Bronchial epithelial cell (primary cell): ENCODE data around the gene HRG. TPM values are rescaled to one million over a fixed set of nuclear protein-coding genes. Genes with fewer than 3 reads are reported as not detected.
A peak's percentile ranks its signal among the peaks of the same experiment; 100 is the strongest.
"Not testable (repeated sequence)": the region's sequence is repeated elsewhere in the genome, so short reads cannot be mapped to it uniquely, and the experiment has no call there.

ENCODE experiments used
- DNase-seq: peaks from one replicate; pipeline ENCODE4 v3.0.0-alpha.2; 2010; ENCODE audit warnings: low read depth
- FAIRE-seq: peaks from 2 replicates; lab custom pipeline; 2011; peaks lifted over from hg19 to GRCh38; lab: Jason Lieb, UNC
- H3K27me3 ChIP-seq: 2 replicates; pipeline ENCODE4 v1.5.1; 2011; ENCODE audit warnings: low read length; ENCODE audit not compliant: control insufficient read depth, insufficient read depth
- H3K36me3 ChIP-seq: 2 replicates; pipeline ENCODE4 v1.5.1; 2011; ENCODE audit warnings: low read length; ENCODE audit not compliant: control insufficient read depth, insufficient read depth
- H3K4me3 ChIP-seq: 2 replicates; pipeline ENCODE4 v1.5.1; 2011; ENCODE audit warnings: mild to moderate bottlenecking, low read depth, low read length, control low read depth
- total RNA-seq: library from RNA; depleted of rRNA; stranded (reverse); fragments of >200 nt; gene quantifications from 2 replicates; pipeline ENCODE4 v1.2.1, GENCODE V29; 2014
- TF ChIP-seq, protein P1 (sequence below): IDR thresholded peaks from 2 replicates; pipeline ENCODE4 v1.5.1; 2011; ENCODE audit warnings: mild to moderate bottlenecking, moderate library complexity, low read length, control low read depth, inconsistent platforms; ENCODE audit not compliant: insufficient read depth, severe bottlenecking

HRG gene
- total RNA-seq, 1 donor from 2014 or later, result not detected

DNA sequence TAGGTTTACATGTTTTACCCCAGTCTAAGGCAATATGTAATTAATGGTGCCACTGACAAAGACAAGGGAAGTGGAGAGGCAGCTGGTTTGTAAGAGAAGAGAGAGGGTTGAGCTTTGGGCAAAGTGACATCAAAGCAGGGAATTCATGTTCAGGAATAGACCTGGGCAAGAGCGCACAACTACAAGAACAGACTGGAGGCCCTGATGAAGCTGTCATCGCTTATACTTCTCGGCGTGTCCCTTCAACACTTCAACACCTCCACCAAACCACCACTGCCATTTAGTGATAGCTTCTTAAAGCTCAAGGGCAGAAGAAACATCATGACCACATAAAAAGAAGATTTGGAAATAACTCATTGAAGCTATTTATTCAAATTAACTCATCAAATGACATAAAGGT, 31.7 kb downstream of the HRG start:
- no peak for FAIRE-seq
- TF ChIP-seq, protein P1, sequence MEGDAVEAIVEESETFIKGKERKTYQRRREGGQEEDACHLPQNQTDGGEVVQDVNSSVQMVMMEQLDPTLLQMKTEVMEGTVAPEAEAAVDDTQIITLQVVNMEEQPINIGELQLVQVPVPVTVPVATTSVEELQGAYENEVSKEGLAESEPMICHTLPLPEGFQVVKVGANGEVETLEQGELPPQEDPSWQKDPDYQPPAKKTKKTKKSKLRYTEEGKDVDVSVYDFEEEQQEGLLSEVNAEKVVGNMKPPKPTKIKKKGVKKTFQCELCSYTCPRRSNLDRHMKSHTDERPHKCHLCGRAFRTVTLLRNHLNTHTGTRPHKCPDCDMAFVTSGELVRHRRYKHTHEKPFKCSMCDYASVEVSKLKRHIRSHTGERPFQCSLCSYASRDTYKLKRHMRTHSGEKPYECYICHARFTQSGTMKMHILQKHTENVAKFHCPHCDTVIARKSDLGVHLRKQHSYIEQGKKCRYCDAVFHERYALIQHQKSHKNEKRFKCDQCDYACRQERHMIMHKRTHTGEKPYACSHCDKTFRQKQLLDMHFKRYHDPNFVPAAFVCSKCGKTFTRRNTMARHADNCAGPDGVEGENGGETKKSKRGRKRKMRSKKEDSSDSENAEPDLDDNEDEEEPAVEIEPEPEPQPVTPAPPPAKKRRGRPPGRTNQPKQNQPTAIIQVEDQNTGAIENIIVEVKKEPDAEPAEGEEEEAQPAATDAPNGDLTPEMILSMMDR, result no peak

DNA sequence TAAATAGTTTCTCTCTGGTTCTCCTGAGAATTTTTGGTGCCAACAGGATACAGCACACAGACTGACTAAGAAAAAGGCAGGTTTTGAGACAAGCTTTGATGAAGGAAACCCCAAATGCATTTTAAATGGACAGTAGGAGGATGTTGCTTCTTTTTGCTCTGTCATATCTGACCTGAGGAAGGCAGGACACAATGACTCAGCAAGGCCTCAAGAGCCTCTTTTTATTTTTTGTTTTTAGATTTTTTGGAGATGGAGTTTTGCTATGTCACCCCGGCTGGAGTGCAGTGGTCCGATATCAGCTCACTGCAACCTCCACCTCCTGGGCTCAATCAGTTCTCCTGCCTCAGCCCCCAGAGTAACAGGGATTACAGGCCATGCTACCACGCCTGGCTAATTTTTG, 34.5 kb downstream of the HRG start:
- Histone ChIP-seq H3K27me3 (no peaks in the 10 kb centered on the region), H3K4me3 (no peak overlapping the region), H3K36me3 (no peaks in the 10 kb centered on the region)
- no peak for FAIRE-seq
- TF ChIP-seq, protein P1, result no peak
- no peak for DNase-seq

More for the DNA sequence above, 31.7 kb downstream of the HRG start:
- no peaks in the 10 kb centered on the region for H3K36me3 ChIP-seq
- no peaks in the 10 kb centered on the region for H3K27me3 ChIP-seq
- DNase-seq, result no peak
- no peak overlapping the region for H3K4me3 ChIP-seq

DNA sequence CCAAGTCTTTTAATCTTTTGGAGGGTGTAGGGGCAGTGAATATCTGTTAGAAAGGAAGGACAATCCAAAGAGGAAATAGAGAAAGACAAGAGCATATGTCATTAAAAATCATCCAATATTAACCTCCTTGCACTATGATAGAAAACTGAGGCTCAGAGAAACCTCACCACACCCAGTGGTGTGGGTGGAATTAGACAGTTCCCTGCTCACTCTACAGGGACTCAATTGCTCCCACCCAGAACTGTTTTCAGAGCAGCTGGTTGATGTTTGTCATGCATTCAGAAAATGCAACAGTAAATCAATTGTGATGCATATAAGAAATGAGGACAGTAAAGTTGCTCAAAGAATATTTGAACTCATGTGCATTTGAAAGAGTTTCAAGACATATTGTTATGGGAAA, 36.6 kb downstream of the HRG start:
- not testable (repeated sequence) for DNase-seq, H3K27me3 ChIP-seq, H3K4me3 ChIP-seq, H3K36me3 ChIP-seq
- FAIRE-seq, result peak; percentile 79

DNA sequence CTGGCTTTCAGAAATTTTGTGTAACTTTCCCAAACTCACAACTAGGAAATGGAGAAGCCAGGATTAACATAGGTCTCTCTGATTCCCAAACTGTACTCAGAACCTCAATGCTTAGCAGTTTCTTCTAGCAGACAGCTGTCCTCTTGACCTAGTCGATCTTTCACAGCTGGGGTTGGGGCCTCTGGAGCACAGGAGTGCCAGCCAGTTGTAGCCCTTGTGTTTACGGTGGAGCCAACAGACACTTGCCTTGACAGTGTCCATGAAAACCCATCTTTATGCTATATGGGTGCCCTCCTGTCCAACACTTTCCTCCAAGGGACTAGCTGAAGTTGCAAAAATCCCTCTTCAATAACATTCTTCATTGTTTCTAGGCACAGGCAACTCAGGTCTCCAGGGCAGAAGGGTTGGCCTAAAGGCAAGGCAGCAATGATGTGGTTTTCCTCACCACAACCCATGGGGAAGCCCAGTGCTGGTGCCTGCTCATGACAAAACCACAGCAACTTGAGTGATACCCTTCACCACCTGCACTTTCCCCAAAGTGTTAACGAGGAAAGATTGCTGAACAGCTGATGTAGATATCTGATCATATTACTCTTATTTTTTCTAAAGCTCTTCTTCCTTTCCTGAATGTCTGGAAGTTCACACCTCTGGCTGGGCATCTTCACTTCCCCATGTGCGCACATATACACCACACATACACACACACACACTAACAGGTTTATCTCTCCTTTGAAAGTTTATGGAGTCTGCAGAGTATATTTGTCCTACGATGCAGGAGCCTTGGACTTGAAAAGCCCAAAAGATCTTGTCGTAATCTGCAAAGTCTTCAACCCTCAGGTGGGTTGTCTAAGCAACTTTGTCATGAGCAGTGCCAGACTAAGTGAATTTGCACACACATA, 40.3 kb downstream of the HRG start:
- FAIRE-seq, result no peak
- TF ChIP-seq, protein P1, result no peak
- H3K36me3 ChIP-seq, result no peaks in the 10 kb centered on the region
- DNase-seq, result no peak
- H3K4me3 ChIP-seq, result no peak overlapping the region
- H3K27me3 ChIP-seq, result no peaks in the 10 kb centered on the region

DNA sequence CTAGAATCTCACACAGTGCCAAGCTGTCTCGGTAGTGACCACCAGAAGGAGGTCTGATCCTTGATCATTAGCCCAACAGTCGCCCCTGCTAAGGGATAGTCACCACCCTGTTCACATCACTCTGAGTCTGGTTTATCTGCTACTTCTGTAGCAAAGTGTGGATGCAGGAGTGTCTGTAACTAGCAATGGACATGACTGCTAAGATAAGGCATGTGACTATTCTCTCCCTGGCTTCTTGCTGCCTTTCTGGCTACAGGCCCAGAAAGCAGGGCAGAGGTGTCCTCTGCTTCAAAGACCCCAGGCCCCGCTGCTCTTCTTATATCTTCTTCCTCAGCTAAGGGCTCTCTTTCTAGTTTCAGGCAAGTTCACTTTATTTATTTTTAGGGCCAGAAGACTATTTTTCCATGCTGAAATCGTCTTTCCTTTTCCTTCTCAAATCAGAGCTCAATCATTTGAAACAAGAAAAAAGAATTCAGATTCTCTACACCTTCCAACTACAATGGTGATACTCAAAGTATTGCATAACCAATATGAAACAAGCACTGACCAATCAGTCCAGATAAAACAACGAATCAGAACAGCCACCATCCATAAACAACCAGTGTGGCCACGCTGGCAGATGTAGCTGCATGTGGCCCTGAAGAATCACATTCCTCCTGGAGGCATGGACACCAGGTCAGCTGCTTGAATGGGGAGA, 43.3 kb downstream of the HRG start:
- TF ChIP-seq, protein P1, result no peak
- peak; percentile 32 for FAIRE-seq
- H3K27me3 ChIP-seq, result no peaks in the 10 kb centered on the region
- H3K4me3 ChIP-seq, result no peak overlapping the region
- H3K36me3 ChIP-seq, result no peaks in the 10 kb centered on the region
- no peak for DNase-seq

DNA sequence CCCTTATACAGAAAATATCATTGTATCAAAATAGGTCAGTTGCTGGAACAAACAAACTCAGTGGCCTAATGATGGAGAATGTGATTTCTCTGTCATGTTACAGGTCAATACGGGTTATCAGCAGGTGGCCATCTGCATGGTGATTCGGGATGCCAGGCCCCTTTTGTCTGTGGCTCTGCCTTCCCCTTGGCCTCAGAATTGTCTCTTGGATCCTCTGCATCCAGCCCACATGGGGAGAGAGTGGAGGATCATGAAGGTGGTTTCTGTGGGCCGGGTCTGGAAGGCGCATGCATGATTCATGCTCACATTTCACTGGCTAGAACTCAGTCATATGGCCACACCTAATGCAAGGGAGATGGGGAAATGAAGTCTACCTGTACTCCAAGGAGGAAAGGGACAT, 44.9 kb downstream of the HRG start:
- H3K36me3 ChIP-seq, FAIRE-seq, DNase-seq, H3K27me3 ChIP-seq, H3K4me3 ChIP-seq: not testable (repeated sequence)
